ENCODE measurements around the gene CCDC34. TPM values are rescaled to one million over a fixed set of nuclear protein-coding genes. Genes with fewer than 3 reads are reported as not detected.

Gene CCDC34
- total and polyA plus RNA-seq, 2 of the 4 experiments (the other 2 are of a cell fraction): 2.5 to 4.5 TPM

DNA sequence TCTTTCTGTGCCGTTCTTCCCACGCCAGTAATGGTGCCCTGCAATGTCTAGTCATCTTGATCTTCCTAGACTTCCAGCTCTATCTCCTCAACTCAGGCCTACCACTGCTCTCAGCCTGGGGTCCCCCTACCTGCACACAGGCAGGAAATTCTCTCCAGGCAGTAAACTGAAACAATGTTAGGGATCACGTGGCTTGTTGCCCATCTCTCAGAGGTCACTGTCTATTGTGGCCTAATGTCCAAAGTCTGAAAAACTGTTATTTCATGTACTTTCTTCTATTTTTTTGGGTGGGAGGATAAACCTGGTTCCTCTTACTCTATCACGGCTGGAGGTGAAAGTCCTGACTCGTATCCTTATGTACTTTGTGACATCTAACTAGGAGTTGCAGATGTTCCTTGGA lies 59.1 kb downstream of the CCDC34 start:
- intact Hi-C loops (cut with micrococcal nuclease): no loop called here
- no peaks in the 10 kb centered on the region for H4K20me1 ChIP-seq (ENCODE audit: insufficient read depth, low read length)
- H3K79me1 ChIP-seq (ENCODE audit: low read depth in 1 of 2, low read length in 2 of 2): no peaks in the 10 kb centered on the region
- no peak overlapping the region for H4K8ac ChIP-seq (ENCODE audit: low read depth in 2 of 2, low read length in 2 of 2)
- H2BK5ac ChIP-seq (ENCODE audit: low read depth, low read length, poor library complexity, severe bottlenecking): no peak overlapping the region
- H2AK9ac ChIP-seq (replicated peaks; ENCODE audit: low read depth, low read length, poor library complexity): no peak overlapping the region
- DNase-seq: no peak
- H3K14ac ChIP-seq (replicated peaks; ENCODE audit: low read depth, low read length): no peak overlapping the region
- H3K9ac ChIP-seq (ENCODE audit: low read depth, low read length): no peak overlapping the region
- peaks cover 4% of the 10 kb centered on the region; the same call in 1 of the 2 replicates for H3K9me3 ChIP-seq (ENCODE audit: control insufficient read depth, insufficient read depth, low read length)
- H4K91ac ChIP-seq (ENCODE audit: insufficient read depth, low read depth, low read length): no peak overlapping the region
- H3K4me1 ChIP-seq (ENCODE audit: control insufficient read depth, insufficient read depth, low read length): no peaks in the 10 kb centered on the region
- dilution Hi-C loops (cut with HindIII; ENCODE audit: low sequenced_read_pairs, unreplicated experiment): no loop called here
- no peak overlapping the region for H2BK20ac ChIP-seq (ENCODE audit: low read depth, low read length)
- no peak overlapping the region for H3K4me3 ChIP-seq (ENCODE audit: insufficient read depth, low read depth, low read length)
- CTCF ChIA-PET: no interaction called here
- POLR2A ChIA-PET (ENCODE audit: unreplicated experiment): no interaction called here
- no peaks in the 10 kb centered on the region for H3K9me1 ChIP-seq (ENCODE audit: insufficient read depth, low read length)
- H3K27ac ChIP-seq (ENCODE audit: insufficient read depth, low read length): no peak overlapping the region
- no peak overlapping the region for H2AFZ ChIP-seq (replicated peaks; ENCODE audit: low read length, poor library complexity)
- in situ Hi-C loops (cut with MboI; ENCODE audit: low sequenced_read_pairs): no loop called here
- no CpG with 5 or more reads among the region's 5 CpGs for WGBS, 2 experiments (ENCODE audit: extremely low coverage in 2 of 2, insufficient read length in 1 of 2)
- H3K18ac ChIP-seq (ENCODE audit: low read depth, low read length): no peak overlapping the region
- no peak overlapping the region for H3K4me2 ChIP-seq (ENCODE audit: low read depth, low read length)
- H3K27me3 ChIP-seq (ENCODE audit: control insufficient read depth, insufficient read depth, low read length): no peaks in the 10 kb centered on the region
- H3K23ac ChIP-seq (ENCODE audit: low read depth, low read length): no peak overlapping the region
- no peak overlapping the region for H4K5ac ChIP-seq (ENCODE audit: low read depth, low read length)
- no peak overlapping the region for H2BK120ac ChIP-seq (ENCODE audit: low read depth, low read length)
- TF ChIP-seq CHD1 (IDR thresholded peaks at IDR 0.05; ENCODE audit: low read depth, low read length) (no peak), CEBPB (IDR thresholded peaks at IDR 0.05; ENCODE audit: low read depth, low read length) (no peak), RFX5 (IDR thresholded peaks at IDR 0.05; ENCODE audit: low read depth, low read length) (no peak), MAZ (IDR thresholded peaks at IDR 0.05; ENCODE audit: borderline replicate concordance, low read depth, low read length) (no peak), MAFK (IDR thresholded peaks at IDR 0.05; ENCODE audit: low read depth, low read length) (no peak), SMC3 (IDR thresholded peaks at IDR 0.05; ENCODE audit: low read depth, low read length) (no peak), RCOR1 (IDR thresholded peaks at IDR 0.05; ENCODE audit: insufficient replicate concordance, low read length) (no peak), FOS (IDR thresholded peaks at IDR 0.05; ENCODE audit: low read depth, low read length) (no peak), NFE2L2 (IDR thresholded peaks at IDR 0.05; ENCODE audit: low read depth, low read length) (no peak), RAD21 (IDR thresholded peaks at IDR 0.05; ENCODE audit: low read length) (no peak), BHLHE40 (IDR thresholded peaks at IDR 0.05; ENCODE audit: low read depth, low read length) (no peak), MXI1 (IDR thresholded peaks at IDR 0.05; ENCODE audit: borderline replicate concordance, low read depth, low read length) (no peak), POLR2A (IDR thresholded peaks at IDR 0.05; ENCODE audit: low read depth, low read length) (no peak)
- TF ChIP-seq, protein P1, sequence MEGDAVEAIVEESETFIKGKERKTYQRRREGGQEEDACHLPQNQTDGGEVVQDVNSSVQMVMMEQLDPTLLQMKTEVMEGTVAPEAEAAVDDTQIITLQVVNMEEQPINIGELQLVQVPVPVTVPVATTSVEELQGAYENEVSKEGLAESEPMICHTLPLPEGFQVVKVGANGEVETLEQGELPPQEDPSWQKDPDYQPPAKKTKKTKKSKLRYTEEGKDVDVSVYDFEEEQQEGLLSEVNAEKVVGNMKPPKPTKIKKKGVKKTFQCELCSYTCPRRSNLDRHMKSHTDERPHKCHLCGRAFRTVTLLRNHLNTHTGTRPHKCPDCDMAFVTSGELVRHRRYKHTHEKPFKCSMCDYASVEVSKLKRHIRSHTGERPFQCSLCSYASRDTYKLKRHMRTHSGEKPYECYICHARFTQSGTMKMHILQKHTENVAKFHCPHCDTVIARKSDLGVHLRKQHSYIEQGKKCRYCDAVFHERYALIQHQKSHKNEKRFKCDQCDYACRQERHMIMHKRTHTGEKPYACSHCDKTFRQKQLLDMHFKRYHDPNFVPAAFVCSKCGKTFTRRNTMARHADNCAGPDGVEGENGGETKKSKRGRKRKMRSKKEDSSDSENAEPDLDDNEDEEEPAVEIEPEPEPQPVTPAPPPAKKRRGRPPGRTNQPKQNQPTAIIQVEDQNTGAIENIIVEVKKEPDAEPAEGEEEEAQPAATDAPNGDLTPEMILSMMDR (conservative IDR thresholded peaks at IDR 0.05; ENCODE audit: low read depth, low read length): no peak
- TF ChIP-seq, protein P2, sequence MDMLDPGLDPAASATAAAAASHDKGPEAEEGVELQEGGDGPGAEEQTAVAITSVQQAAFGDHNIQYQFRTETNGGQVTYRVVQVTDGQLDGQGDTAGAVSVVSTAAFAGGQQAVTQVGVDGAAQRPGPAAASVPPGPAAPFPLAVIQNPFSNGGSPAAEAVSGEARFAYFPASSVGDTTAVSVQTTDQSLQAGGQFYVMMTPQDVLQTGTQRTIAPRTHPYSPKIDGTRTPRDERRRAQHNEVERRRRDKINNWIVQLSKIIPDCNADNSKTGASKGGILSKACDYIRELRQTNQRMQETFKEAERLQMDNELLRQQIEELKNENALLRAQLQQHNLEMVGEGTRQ (IDR thresholded peaks at IDR 0.05; ENCODE audit: low read depth, low read length): no peak
- TF ChIP-seq, protein P3, sequence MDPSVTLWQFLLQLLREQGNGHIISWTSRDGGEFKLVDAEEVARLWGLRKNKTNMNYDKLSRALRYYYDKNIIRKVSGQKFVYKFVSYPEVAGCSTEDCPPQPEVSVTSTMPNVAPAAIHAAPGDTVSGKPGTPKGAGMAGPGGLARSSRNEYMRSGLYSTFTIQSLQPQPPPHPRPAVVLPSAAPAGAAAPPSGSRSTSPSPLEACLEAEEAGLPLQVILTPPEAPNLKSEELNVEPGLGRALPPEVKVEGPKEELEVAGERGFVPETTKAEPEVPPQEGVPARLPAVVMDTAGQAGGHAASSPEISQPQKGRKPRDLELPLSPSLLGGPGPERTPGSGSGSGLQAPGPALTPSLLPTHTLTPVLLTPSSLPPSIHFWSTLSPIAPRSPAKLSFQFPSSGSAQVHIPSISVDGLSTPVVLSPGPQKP (IDR thresholded peaks at IDR 0.05; ENCODE audit: borderline replicate concordance, low read depth, low read length): no peak
- no peak overlapping the region for H2AK5ac ChIP-seq (ENCODE audit: low read depth, low read length)
- no peak overlapping the region for H3K56ac ChIP-seq (ENCODE audit: extremely low read depth, insufficient read depth, low read length)
- ATAC-seq (ENCODE audit: low read depth): no peak
- no TSS peak for BruUV-seq (replicated peaks)
- no peak overlapping the region for H2BK15ac ChIP-seq (ENCODE audit: low read depth, low read length)
- H3K4ac ChIP-seq (ENCODE audit: low read depth, low read length): no peak overlapping the region
- H3K36me3 ChIP-seq (ENCODE audit: control insufficient read depth, insufficient read depth, low read length): no peaks in the 10 kb centered on the region

Data from IMR-90 (cell line).